Trophoblast cell (in vitro differentiated cells and primary cell): Measurements from ENCODE around the gene ZBTB2.

Source experiments
- DNase-seq, 2 donors: peaks; one replicate each; pipeline ENCODE4 v3.0.0-alpha.2; 2016
- H2AFZ ChIP-seq: 2 replicates; pipeline ENCODE4 v1.6.1; 2013; ENCODE audit warnings: low read length, moderate library complexity, mild to moderate bottlenecking; ENCODE audit not compliant: insufficient read depth, poor library complexity
- H2AK5ac ChIP-seq: 2 replicates; pipeline ENCODE4 v1.6.1; 2013; ENCODE audit warnings: mild to moderate bottlenecking, low read length
- H2BK120ac ChIP-seq: 2 replicates; pipeline ENCODE4 v1.6.1; 2013; ENCODE audit warnings: low read length, mild to moderate bottlenecking, moderate library complexity; ENCODE audit not compliant: insufficient read depth, poor library complexity
- H2BK12ac ChIP-seq: 2 replicates; pipeline ENCODE4 v1.6.1; 2013; ENCODE audit warnings: mild to moderate bottlenecking, low read length, moderate library complexity
- H2BK5ac ChIP-seq: 2 replicates; pipeline ENCODE4 v1.6.1; 2013; ENCODE audit warnings: low read length, low read depth, moderate library complexity, mild to moderate bottlenecking; ENCODE audit not compliant: poor library complexity
- H3K14ac ChIP-seq: 2 replicates; pipeline ENCODE4 v1.6.1; 2013; ENCODE audit warnings: mild to moderate bottlenecking, low read length
- H3K18ac ChIP-seq: 2 replicates; pipeline ENCODE4 v1.6.1; 2013; ENCODE audit warnings: mild to moderate bottlenecking, low read length
- H3K23ac ChIP-seq: 2 replicates; pipeline ENCODE4 v1.6.1; 2013; ENCODE audit warnings: low read length
- H3K27ac ChIP-seq: 2 replicates; pipeline ENCODE4 v1.5.1; 2013; ENCODE audit warnings: low read depth, mild to moderate bottlenecking, inconsistent platforms, low read length, moderate library complexity
- H3K27me3 ChIP-seq: 2 replicates; pipeline ENCODE4 v1.6.1; 2013; ENCODE audit warnings: inconsistent platforms, mild to moderate bottlenecking, low read length, moderate library complexity; ENCODE audit not compliant: insufficient read depth
- H3K36me3 ChIP-seq, 2 experiments: 1 replicate in 1 of 2; 2 replicates in 1 of 2; pipeline ENCODE4 v1.6.1; 2013; ENCODE audit warnings: low read length in 2 of 2, mild to moderate bottlenecking in 2 of 2, moderate library complexity in 1 of 2; ENCODE audit not compliant: insufficient read depth in 2 of 2, control insufficient read depth in 1 of 2
- H3K4ac ChIP-seq: 2 replicates; pipeline ENCODE4 v1.6.1; 2013; ENCODE audit warnings: low read depth, mild to moderate bottlenecking, low read length, moderate library complexity
- H3K4me1 ChIP-seq, 2 experiments: 1 replicate in 1 of 2; 2 replicates in 1 of 2; pipeline ENCODE4 v1.6.1; 2013; ENCODE audit warnings: low read length in 2 of 2, mild to moderate bottlenecking in 2 of 2, moderate library complexity in 1 of 2; ENCODE audit not compliant: insufficient read depth in 2 of 2, control insufficient read depth in 1 of 2
- H3K4me2 ChIP-seq: 2 replicates; pipeline ENCODE4 v1.6.1; 2013; ENCODE audit warnings: inconsistent platforms, mild to moderate bottlenecking, low read length, moderate library complexity
- H3K4me3 ChIP-seq: 2 replicates; pipeline ENCODE4 v1.5.1; 2013; ENCODE audit warnings: mild to moderate bottlenecking, low read depth, low read length, inconsistent platforms
- H3K79me1 ChIP-seq: one replicate; pipeline ENCODE4 v1.6.1; 2013; ENCODE audit warnings: low read length
- H3K79me2 ChIP-seq: 2 replicates; pipeline ENCODE4 v1.6.1; 2013; ENCODE audit warnings: low read length, mild to moderate bottlenecking; ENCODE audit not compliant: control insufficient read depth, insufficient read depth, poor library complexity
- H3K9ac ChIP-seq: 2 replicates; pipeline ENCODE4 v1.6.1; 2013; ENCODE audit warnings: mild to moderate bottlenecking, low read length
- H3K9me3 ChIP-seq: 2 replicates; pipeline ENCODE4 v1.6.1; 2013; ENCODE audit warnings: low read depth, mild to moderate bottlenecking, control low read depth, inconsistent platforms, low read length; ENCODE audit not compliant: insufficient read depth
- H4K12ac ChIP-seq: 2 replicates; pipeline ENCODE4 v1.6.1; 2013; ENCODE audit warnings: low read depth, mild to moderate bottlenecking, low read length, moderate library complexity
- H4K8ac ChIP-seq: 2 replicates; pipeline ENCODE4 v1.6.1; 2013; ENCODE audit warnings: low read depth, mild to moderate bottlenecking, low read length, moderate library complexity
- H4K91ac ChIP-seq: one replicate; pipeline ENCODE4 v1.6.1; 2013; ENCODE audit warnings: low read depth, mild to moderate bottlenecking, low read length, moderate library complexity
- WGBS: extraction: QIAGEN DNeasy Blood & Tissue Kit; methylation state at CpG from one replicate; pipeline ENCODE4 v1.1.7; 2013; ENCODE audit warnings: missing lambda C conversion rate; ENCODE audit not compliant: insufficient read length, insufficient coverage; ENCODE audit errors: extremely low coverage; 5-methylcytosine and 5-hydroxymethylcytosine counted together

Gene ZBTB2

DNA sequence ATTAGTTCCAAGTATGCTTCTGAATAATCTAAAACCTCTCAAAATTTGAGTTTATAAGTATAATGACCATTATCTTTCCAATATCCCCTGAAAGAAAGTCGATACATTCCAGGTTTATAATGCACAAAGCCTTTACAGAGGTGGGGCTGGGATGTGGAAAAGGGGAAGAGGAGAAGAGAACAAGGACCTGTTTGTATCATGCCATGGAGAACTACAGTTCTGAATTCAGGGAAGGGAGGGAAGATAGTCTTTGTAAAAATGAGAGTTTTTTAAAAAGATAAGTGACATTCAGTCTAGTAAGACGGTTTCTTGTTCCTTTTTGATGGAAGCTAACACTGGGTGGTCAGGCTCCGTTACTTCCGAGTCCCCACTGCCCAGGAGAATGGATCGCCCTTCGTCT lies 26.1 kb downstream of the ZBTB2 start:
- H3K79me2 ChIP-seq, result no peaks in the 10 kb centered on the region
- H4K91ac ChIP-seq, result no peak overlapping the region
- no peaks in the 10 kb centered on the region for H3K9me3 ChIP-seq
- no peak overlapping the region for H3K18ac ChIP-seq
- no peak overlapping the region for H3K9ac ChIP-seq
- no peak overlapping the region for H3K27ac ChIP-seq
- no CpG with 5 or more reads among the region's 6 CpGs for WGBS
- no peaks in the 10 kb centered on the region for H3K79me1 ChIP-seq
- no peak overlapping the region for H2BK5ac ChIP-seq
- H3K4ac ChIP-seq, result no peak overlapping the region
- no peak for DNase-seq
- H3K27me3 ChIP-seq, result no peaks in the 10 kb centered on the region
- no peak overlapping the region for H3K4me2 ChIP-seq
- no peak overlapping the region for H4K8ac ChIP-seq
- H2BK120ac ChIP-seq, result no peak overlapping the region
- no peak overlapping the region for H4K12ac ChIP-seq
- peaks cover 17 to 20% of the 10 kb centered on the region in 2 experiments for H3K36me3 ChIP-seq
- H2AFZ ChIP-seq, result no peak overlapping the region
- no peak overlapping the region for H3K14ac ChIP-seq
- no peaks in the 10 kb centered on the region for H3K4me1 ChIP-seq
- no peak overlapping the region for H2AK5ac ChIP-seq
- H2BK12ac ChIP-seq, result no peak overlapping the region
- no peak overlapping the region for H3K23ac ChIP-seq
- no peak overlapping the region for H3K4me3 ChIP-seq

DNA sequence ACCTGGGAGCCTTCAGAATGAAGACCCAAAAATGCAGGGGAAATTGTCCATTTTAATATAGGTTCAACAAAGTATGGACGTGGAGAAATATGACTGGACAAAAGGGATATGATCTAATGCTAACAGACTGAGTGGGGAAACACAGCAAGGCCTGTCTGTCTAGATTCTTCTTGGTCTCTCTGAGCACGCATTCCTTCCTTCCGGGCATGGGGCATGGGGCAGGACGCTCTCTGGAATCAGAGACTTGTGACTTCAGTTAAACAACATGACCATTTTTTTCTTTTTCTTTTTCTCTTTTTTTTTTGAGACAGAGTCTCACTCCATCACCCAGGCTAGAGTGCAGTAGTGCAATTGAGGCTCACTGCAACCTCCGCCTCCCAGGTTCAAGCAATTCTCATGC lies 31.9 kb downstream of the ZBTB2 start:
- no peak overlapping the region for H3K14ac ChIP-seq
- no CpG with 5 or more reads among the region's 5 CpGs for WGBS
- H3K4ac ChIP-seq, result no peak overlapping the region

DNA sequence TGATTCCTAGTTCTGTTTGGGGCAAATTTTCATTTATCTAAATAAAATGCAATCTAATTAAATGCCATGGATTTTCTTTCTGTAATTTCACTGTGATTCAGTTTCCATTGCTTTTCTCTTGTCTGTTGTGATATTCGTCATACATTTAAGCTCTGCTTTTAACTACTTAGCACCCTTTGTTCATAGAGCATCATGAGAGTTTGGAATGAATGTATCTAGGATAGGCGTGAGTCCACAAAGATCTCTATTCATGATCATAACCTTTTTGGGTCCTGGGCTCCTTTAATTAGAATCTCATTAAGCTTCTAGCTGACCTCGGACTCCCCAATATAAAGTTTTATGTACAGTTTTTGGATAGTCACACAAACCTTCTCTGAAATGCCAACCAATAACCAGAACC lies 32.9 kb downstream of the ZBTB2 start:
- Histone ChIP-seq H3K4me2 (no peak overlapping the region), H4K91ac (peak overlapping the region; percentile 74), H3K4me1 (peaks cover 3 to 7% of the 10 kb centered on the region in 2 experiments), H2BK5ac (no peak overlapping the region), H4K8ac (peak overlapping the region; percentile 66), H3K4me3 (no peak overlapping the region), H3K36me3 (peaks cover 4 to 5% of the 10 kb centered on the region in 2 experiments), H3K14ac (no peak overlapping the region), H4K12ac (no peak overlapping the region), H3K9me3 (no peaks in the 10 kb centered on the region), H2BK120ac (no peak overlapping the region), H3K18ac (no peak overlapping the region), H3K9ac (no peak overlapping the region), H3K27ac (no peak overlapping the region), H2AFZ (no peak overlapping the region), H3K4ac (no peak overlapping the region), H3K27me3 (no peaks in the 10 kb centered on the region), H3K79me1 (peaks cover 14% of the 10 kb centered on the region), H3K79me2 (no peaks in the 10 kb centered on the region), H2BK12ac (peak overlapping the region; percentile 53), H2AK5ac (no peak overlapping the region), H3K23ac (no peak overlapping the region)
- WGBS, result no CpG with 5 or more reads among the region's 3 CpGs
- DNase-seq, result no peak

More for the DNA sequence above, 31.9 kb downstream of the ZBTB2 start:
- H3K9me3 ChIP-seq, result no peaks in the 10 kb centered on the region
- peaks cover 3 to 7% of the 10 kb centered on the region in 2 experiments for H3K4me1 ChIP-seq
- H3K27ac ChIP-seq, result peak overlapping the region; percentile 61
- peaks cover 4 to 5% of the 10 kb centered on the region in 2 experiments for H3K36me3 ChIP-seq
- H3K9ac ChIP-seq, result no peak overlapping the region
- H3K27me3 ChIP-seq, result no peaks in the 10 kb centered on the region
- H2BK5ac ChIP-seq, result peak overlapping the region; percentile 80
- H2BK120ac ChIP-seq, result peak overlapping the region; percentile 99
- H2AFZ ChIP-seq, result no peak overlapping the region
- H4K8ac ChIP-seq, result peak overlapping the region; percentile 43
- DNase-seq, result peak; percentile 95 to 97
- no peak overlapping the region for H3K23ac ChIP-seq
- peaks cover 14% of the 10 kb centered on the region for H3K79me1 ChIP-seq
- H3K18ac ChIP-seq, result no peak overlapping the region
- H3K79me2 ChIP-seq, result no peaks in the 10 kb centered on the region
- no peak overlapping the region for H2BK12ac ChIP-seq
- no peak overlapping the region for H4K12ac ChIP-seq
- peak overlapping the region; percentile 51 for H4K91ac ChIP-seq
- H2AK5ac ChIP-seq, result no peak overlapping the region
- no peak overlapping the region for H3K4me2 ChIP-seq
- H3K4me3 ChIP-seq, result no peak overlapping the region

DNA sequence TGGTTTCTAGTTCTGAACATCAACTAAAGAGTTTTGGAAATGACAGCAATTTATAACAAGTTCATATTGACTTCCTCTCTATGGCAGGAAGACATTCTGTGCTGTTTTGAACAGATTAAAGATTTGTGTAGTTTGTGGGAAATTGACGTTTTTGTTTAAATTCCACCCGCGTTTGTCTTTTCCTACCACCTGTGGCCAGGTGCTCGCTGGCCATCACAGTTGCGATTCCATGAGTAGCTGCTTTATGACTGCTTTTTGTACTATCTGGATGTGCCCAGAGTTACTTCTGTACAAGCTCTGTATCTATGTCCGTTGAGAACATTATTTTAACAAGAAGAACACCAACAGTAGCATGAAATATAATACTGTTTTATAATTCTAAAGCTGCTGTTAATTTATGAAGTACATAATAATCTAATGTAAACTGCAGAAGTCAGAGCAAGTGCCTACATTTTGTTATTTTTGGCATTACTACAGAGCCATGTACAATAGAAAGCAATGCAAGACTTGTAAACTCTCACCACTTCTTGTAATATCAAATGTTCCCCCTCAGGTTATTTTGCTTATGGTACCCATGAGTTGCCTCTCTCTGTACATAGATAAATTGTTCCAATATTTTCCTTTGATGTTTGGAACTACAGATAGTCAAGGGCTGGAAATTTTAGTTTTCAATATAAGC lies 33.5 kb downstream of the ZBTB2 start:
- H3K4ac ChIP-seq, result no peak overlapping the region
- H2BK5ac ChIP-seq, result no peak overlapping the region
- peak overlapping the region; percentile 73 for H2BK120ac ChIP-seq
- H3K4me1 ChIP-seq, result peaks cover 3 to 10% of the 10 kb centered on the region in 2 experiments
- no peaks in the 10 kb centered on the region for H3K79me2 ChIP-seq
- peak overlapping the region; percentile 86 for H2BK12ac ChIP-seq
- peak overlapping the region; percentile 76 for H3K14ac ChIP-seq
- H3K27ac ChIP-seq, result no peak overlapping the region
- H3K9me3 ChIP-seq, result no peaks in the 10 kb centered on the region
- H2AK5ac ChIP-seq, result no peak overlapping the region
- H2AFZ ChIP-seq, result no peak overlapping the region
- no peak overlapping the region for H3K23ac ChIP-seq
- H3K36me3 ChIP-seq, result peaks cover 5 to 7% of the 10 kb centered on the region in 2 experiments
- no peak overlapping the region for H3K18ac ChIP-seq
- peak overlapping the region; percentile 65 for H4K12ac ChIP-seq
- DNase-seq, result peak; percentile 22 to 71
- H3K4me3 ChIP-seq, result no peak overlapping the region
- H4K8ac ChIP-seq, result no peak overlapping the region
- no peak overlapping the region for H3K4me2 ChIP-seq
- WGBS, result no CpG with 5 or more reads among the region's 6 CpGs
- H3K27me3 ChIP-seq, result no peaks in the 10 kb centered on the region
- no peak overlapping the region for H3K9ac ChIP-seq
- peaks cover 14% of the 10 kb centered on the region for H3K79me1 ChIP-seq
- peak overlapping the region; percentile 70 for H4K91ac ChIP-seq
